AG09309 (cell line): ENCODE measurements around the gene RTP5.

Source experiments
- DNase-seq: peaks from one replicate; pipeline ENCODE4 v3.0.0-alpha.2; 2010; ENCODE audit warnings: low read depth
- H3K4me3 ChIP-seq: 2 replicates; pipeline ENCODE4 v1.5.1; 2011; ENCODE audit warnings: mild to moderate bottlenecking, low read depth, low read length, moderate library complexity; ENCODE audit not compliant: control insufficient read depth
- CTCF ChIP-seq: IDR thresholded peaks from 2 replicates; pipeline ENCODE4 v1.5.1; 2011; ENCODE audit warnings: mild to moderate bottlenecking, low read depth, low read length, inconsistent platforms; ENCODE audit not compliant: insufficient read depth, control insufficient read depth; ENCODE audit errors: missing control alignments

The RTP5 gene

GRCh38 chr2:241844831-241845578, 24.5 kb upstream of the RTP5 start:
- TF ChIP-seq CTCF, result no peak
- DNase-seq, result no peak
- no peak overlapping the region for H3K4me3 ChIP-seq

GRCh38 chr2:241846406-241846805, 23.1 kb upstream of the RTP5 start:
- no peak for DNase-seq
- no peak for TF ChIP-seq CTCF
- no peak overlapping the region for H3K4me3 ChIP-seq

- DNase-seq, result no peak
- no peak overlapping the region for H3K4me3 ChIP-seq
- no peak for TF ChIP-seq CTCF
These were observed 20.5 kb upstream of the RTP5 start for GRCh38 chr2:241848761-241849615.

- H3K4me3 ChIP-seq, result no peak overlapping the region
- TF ChIP-seq CTCF, result no peak
- DNase-seq, result no peak
These were observed 19.6 kb upstream of the RTP5 start for GRCh38 chr2:241849616-241850543.

GRCh38 chr2:241850544-241851324, 18.8 kb upstream of the RTP5 start:
- no peak for TF ChIP-seq CTCF
- no peak for DNase-seq
- H3K4me3 ChIP-seq, result no peak overlapping the region
